T-cell (primary cell): ENCODE measurements around the gene FREM3. TPM values are rescaled to one million over a fixed set of nuclear protein-coding genes. Genes with fewer than 3 reads are reported as not detected.
A peak's percentile ranks its signal among the peaks of the same experiment; 100 is the strongest.

ENCODE experiments used
- ATAC-seq, 4 experiments: fragments of 200-7000 bp in 3 of 4; fragments of 150-1000 bp in 1 of 4; cut with Tn5 transposase; replicated peaks in 1 of 4; 1 replicate in 3 of 4; 2 replicates in 1 of 4; pipeline ENCODE4 v1.10.0; 2021; ENCODE audit warnings: moderate library complexity in 3 of 4, mild to moderate bottlenecking in 2 of 4, moderate number of reproducible peaks in 1 of 4
- CTCF ChIA-PET, 2 donors: fragments of 300-600 bp; sonication (Branson Sonifier 250); formaldehyde crosslinking; loops; one replicate each; lab custom pipeline; 2022; ENCODE audit warnings: antibody characterized with exemption in 2 of 2; lab: Charles Lee
- POLR2A ChIA-PET, 2 donors: fragments of 300-600 bp; sonication (Branson Sonifier 250); formaldehyde crosslinking; loops; one replicate each; lab custom pipeline; 2022; ENCODE audit warnings: antibody characterized with exemption in 2 of 2; lab: Charles Lee
- DNase-seq, 35 experiments: peaks; one replicate each; pipeline versions ENCODE4 v3.0.0 to v3.0.0-alpha.2; 2013 to 2023
- H3K27ac ChIP-seq: one replicate; pipeline ENCODE4 v1.5.1; 2013; ENCODE audit warnings: low read length
- H3K27me3 ChIP-seq, 2 experiments: replicated peaks in 1 of 2; 1 replicate in 1 of 2; 2 replicates in 1 of 2; pipeline versions ENCODE4 v1.6.1 to v1.7.0; 2013; ENCODE audit warnings: low read length in 1 of 2, mixed read lengths in 1 of 2; ENCODE audit not compliant: control insufficient read depth in 2 of 2, insufficient read depth in 2 of 2; ENCODE audit errors: extremely low read depth in 1 of 2
- H3K36me3 ChIP-seq, 2 donors: 1 replicate in 1 of 2; 2 replicates in 1 of 2; pipeline versions ENCODE4 v1.6.1 to v1.7.0; 2013; ENCODE audit warnings: low read length in 1 of 2; ENCODE audit not compliant: control insufficient read depth in 2 of 2, insufficient read depth in 1 of 2; ENCODE audit errors: extremely low read depth in 1 of 2
- H3K4me1 ChIP-seq, 2 experiments: 1 replicate in 1 of 2; 2 replicates in 1 of 2; pipeline versions ENCODE4 v1.6.1 to v1.7.0; 2013; ENCODE audit warnings: low read length in 2 of 2, mixed read lengths in 1 of 2; ENCODE audit not compliant: insufficient read depth in 2 of 2, control insufficient read depth in 1 of 2; ENCODE audit errors: extremely low read depth in 1 of 2
- H3K4me3 ChIP-seq, 2 donors: 1 replicate in 1 of 2; 2 replicates in 1 of 2; pipeline versions ENCODE4 v1.5.1 to v1.7.0; 2013; ENCODE audit warnings: mild to moderate bottlenecking in 2 of 2, low read length in 1 of 2, moderate library complexity in 1 of 2; ENCODE audit not compliant: control insufficient read depth in 1 of 2; ENCODE audit errors: extremely low read depth in 1 of 2
- H3K9me3 ChIP-seq: 2 replicates; pipeline ENCODE4 v1.7.0; 2013
- H3K27ac Mint-ChIP-seq, 2 donors: one replicate each; pipeline ENCODE4 v1.8.0; 2020 to 2021; ENCODE audit warnings: mild to moderate bottlenecking in 2 of 2, mixed read lengths in 2 of 2
- H3K27me3 Mint-ChIP-seq, 2 donors: one replicate each; pipeline ENCODE4 v1.8.0; 2021 to 2022; ENCODE audit warnings: mixed read lengths in 2 of 2
- H3K36me3 Mint-ChIP-seq: one replicate; pipeline ENCODE4 v1.8.0; 2021; ENCODE audit warnings: mixed read lengths
- H3K4me1 Mint-ChIP-seq, 3 donors: one replicate each; pipeline ENCODE4 v1.8.0; 2020 to 2022; ENCODE audit warnings: mixed read lengths in 3 of 3, mild to moderate bottlenecking in 1 of 3
- H3K4me3 Mint-ChIP-seq, 3 donors: one replicate each; pipeline ENCODE4 v1.8.0; 2020 to 2022; ENCODE audit warnings: mild to moderate bottlenecking in 3 of 3, mixed read lengths in 3 of 3, moderate library complexity in 3 of 3
- H3K9me3 Mint-ChIP-seq, 3 donors: one replicate each; pipeline ENCODE4 v1.8.0; 2020 to 2022; ENCODE audit warnings: mixed read lengths in 3 of 3
- WGBS: methylation state at CpG from one replicate; pipeline ENCODE4 v1.1.5; 2013; ENCODE audit warnings: missing lambda C conversion rate; ENCODE audit not compliant: insufficient coverage; 5-methylcytosine and 5-hydroxymethylcytosine counted together
- total RNA-seq, 35 experiments: library from RNA in 6 of 35; stranded (reverse) in 6 of 35; fragments of 120-200 nt in 1 of 35; gene quantifications; one replicate each; pipeline versions ENCODE4 v1.2.1 to v1.2.4 and lab custom pipeline; 2013 to 2026

FREM3 gene
- total RNA-seq, 5 donors from 2014 or later (not counting 1 experiment from before 2014, with no cell fraction given) = 0.09 to 0.43 (median 0.21) TPM; not detected in 1

DNA sequence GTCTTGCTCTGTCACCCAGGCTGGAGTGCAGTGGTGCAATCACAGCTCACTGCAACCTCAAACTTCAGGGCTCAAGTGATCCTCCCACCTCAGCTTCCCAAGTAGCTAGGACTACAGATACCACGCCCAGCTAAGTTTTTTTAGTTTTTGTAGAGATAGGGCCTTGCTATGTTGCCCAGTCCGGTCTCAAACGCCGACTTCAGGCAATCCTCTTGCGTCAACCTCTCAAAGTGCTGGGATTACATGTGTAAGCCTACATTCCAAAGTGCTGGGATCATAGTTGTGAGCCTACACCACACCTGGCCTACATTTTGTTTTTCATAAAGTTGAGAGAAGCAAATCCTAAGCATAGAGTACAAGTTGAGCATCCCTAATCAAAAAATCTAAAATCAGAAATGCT is 144.8 kb downstream of the FREM3 start:
- Mint-ChIP-seq H3K36me3 (peaks cover 29% of the 10 kb centered on the region), H3K4me1 (peaks cover 17 to 22% (median 21%) of the 10 kb centered on the region in 3 donors), H3K27ac (no peak overlapping the region), H3K4me3 (no peak overlapping the region), H3K27me3 (no peaks in the 10 kb centered on the region), H3K9me3 (no peaks in the 10 kb centered on the region)
- WGBS = 100% methylated on average over 1 of the region's 5 CpGs
- no peak for ATAC-seq
- H3K36me3 ChIP-seq = peaks cover 2 to 17% of the 10 kb centered on the region in 2 donors
- no peaks in the 10 kb centered on the region for H3K9me3 ChIP-seq
- H3K27me3 ChIP-seq = peaks cover 0 to 2% of the 10 kb centered on the region in 2 experiments
- no peak for DNase-seq
- H3K4me3 ChIP-seq = no peak overlapping the region
- CTCF ChIA-PET = interaction anchor here in 1 of 2 donors (0.9 kb wide), 1 partner anchor 38 kb away, joined by 3 read pairs; no protein-coding TSS in a partner anchor
- H3K4me1 ChIP-seq = peaks cover 0 to 10% of the 10 kb centered on the region in 2 experiments
- H3K27ac ChIP-seq = no peak overlapping the region
- POLR2A ChIA-PET = no interaction called here

DNA sequence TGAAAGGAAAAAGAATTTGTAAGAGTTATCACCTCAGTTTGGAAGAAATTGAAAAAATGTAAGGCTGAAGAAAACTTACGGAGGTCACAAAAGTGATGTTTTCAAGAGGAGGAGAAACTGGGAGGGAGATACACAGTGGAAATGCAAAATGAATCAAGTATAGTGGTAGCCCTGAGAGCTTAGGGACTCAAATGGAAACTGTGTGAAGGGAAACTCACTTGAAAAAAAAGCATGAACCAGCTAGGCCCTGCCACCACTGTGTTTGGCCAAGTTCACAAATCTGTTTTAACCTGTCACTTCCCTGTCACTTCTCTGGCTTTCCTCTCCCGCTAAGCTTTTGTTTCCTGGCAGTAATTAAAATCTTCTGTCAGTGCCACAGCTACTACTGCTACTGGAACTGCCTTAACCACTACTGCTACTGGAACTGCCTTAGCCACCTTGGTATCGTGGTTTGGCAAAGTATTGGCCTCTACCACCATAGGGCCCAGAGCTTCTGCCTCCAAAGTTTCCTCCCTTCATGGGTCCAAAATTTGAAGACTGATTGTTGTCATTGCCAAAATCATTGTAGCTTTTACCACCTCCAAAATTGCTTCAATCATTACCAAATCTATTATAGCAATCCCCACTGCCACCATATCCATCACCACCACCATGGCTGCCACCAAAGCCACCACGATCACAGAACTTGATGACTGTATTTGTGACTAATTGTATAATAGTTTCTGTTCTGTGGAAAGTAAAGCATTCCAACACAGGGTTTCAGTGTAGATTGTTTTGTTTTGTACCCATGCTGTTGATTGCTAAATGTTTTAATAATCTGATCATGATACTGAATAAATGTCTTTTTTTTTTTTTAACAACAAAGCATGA is 145.5 kb downstream of the FREM3 start:
- no peak overlapping the region for H3K27ac Mint-ChIP-seq

DNA sequence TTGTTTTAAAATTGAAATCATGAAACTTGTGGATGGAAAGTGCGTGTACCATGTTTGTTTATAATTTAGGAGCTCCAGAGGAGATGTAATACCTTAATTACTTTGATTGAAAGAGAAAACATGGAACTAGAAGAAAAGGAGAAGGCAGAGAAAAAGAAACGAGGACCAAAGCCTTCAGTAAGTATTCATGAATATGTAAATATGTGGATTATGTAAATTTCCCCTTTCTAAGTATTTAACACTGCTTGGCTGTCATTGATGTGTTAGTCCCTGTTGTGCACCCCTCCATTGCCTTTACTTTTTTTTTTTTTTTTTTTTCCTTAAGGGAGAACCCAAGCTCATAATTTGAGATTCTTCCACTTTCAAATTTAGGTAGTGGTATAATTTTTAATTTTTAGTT is 150.5 kb downstream of the FREM3 start:
- Mint-ChIP-seq H3K9me3 (no peaks in the 10 kb centered on the region), H3K36me3 (peaks cover 61% of the 10 kb centered on the region), H3K27me3 (no peaks in the 10 kb centered on the region), H3K4me3 (no peak overlapping the region), H3K27ac (peak overlapping the region in 1 of 2 donors; percentile 28), H3K4me1 (peaks cover 0 to 11% (median 6%) of the 10 kb centered on the region in 3 donors)
- CTCF ChIA-PET = interaction anchor here in 1 of 2 donors (0.6 to 0.7 kb wide), 3 partner anchors 12 to 452 kb away, joined by 4 read pairs; no protein-coding TSS in a partner anchor
- Histone ChIP-seq H3K27ac (no peak overlapping the region), H3K4me1 (no peaks in the 10 kb centered on the region), H3K27me3 (no peaks in the 10 kb centered on the region), H3K4me3 (no peak overlapping the region), H3K36me3 (peaks cover 6 to 68% of the 10 kb centered on the region in 2 donors), H3K9me3 (no peaks in the 10 kb centered on the region)
- POLR2A ChIA-PET = interaction anchor here (0.6 kb wide), 2 partner anchors 14 to 357 kb away, joined by 5 to 6 read pairs; no protein-coding TSS in a partner anchor
- no peak for DNase-seq
- 80% methylated on average over 1 of the region's 2 CpGs for WGBS
- no peak for ATAC-seq

More for the DNA sequence above, 145.5 kb downstream of the FREM3 start:
- WGBS = 64% methylated on average over 3 of the region's 4 CpGs
- ATAC-seq (no peak), DNase-seq (no peak)
- Histone ChIP-seq H3K4me3 (no peak overlapping the region), H3K36me3 (peaks cover 6 to 24% of the 10 kb centered on the region in 2 donors), H3K27ac (no peak overlapping the region), H3K4me1 (peaks cover 0 to 9% of the 10 kb centered on the region in 2 experiments), H3K27me3 (peaks cover 0 to 2% of the 10 kb centered on the region in 2 experiments), H3K9me3 (no peaks in the 10 kb centered on the region)
- peaks cover 12 to 15% (median 14%) of the 10 kb centered on the region in 3 donors for H3K4me1 Mint-ChIP-seq
- ChIA-PET CTCF (interaction anchor here in 1 of 2 donors (0.9 kb wide), 1 partner anchor 37 kb away, joined by 3 read pairs; no protein-coding TSS in a partner anchor), POLR2A (interaction anchor here (0.5 to 0.8 kb wide), 4 partner anchors 20 to 1896 kb away, joined by 3 to 9 read pairs (median 5); no protein-coding TSS in a partner anchor)
- H3K27me3 Mint-ChIP-seq = no peaks in the 10 kb centered on the region
- H3K36me3 Mint-ChIP-seq = peaks cover 34% of the 10 kb centered on the region
- H3K4me3 Mint-ChIP-seq = no peak overlapping the region
- H3K9me3 Mint-ChIP-seq = no peaks in the 10 kb centered on the region

DNA sequence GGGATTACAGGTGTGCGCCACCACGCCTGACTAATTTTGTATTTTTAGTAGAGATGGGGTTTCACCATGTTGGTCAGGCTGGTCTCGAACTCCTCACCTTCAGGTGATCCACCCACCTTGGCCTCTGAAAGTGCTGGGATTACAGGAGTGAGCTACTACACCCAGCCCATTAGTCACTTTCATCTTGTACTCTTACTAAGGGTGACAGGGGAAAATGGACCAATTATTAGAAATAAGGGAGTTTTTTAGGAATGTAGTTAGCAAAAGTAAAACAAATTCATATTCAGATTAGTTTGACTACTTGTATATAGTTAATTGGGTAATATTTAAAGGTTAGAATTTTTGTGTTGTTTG is 160.8 kb downstream of the FREM3 start:
- ATAC-seq (no peak), DNase-seq (no peak)
- Mint-ChIP-seq H3K27me3 (no peaks in the 10 kb centered on the region), H3K4me1 (peaks cover 16 to 25% (median 18%) of the 10 kb centered on the region in 3 donors), H3K9me3 (no peaks in the 10 kb centered on the region), H3K27ac (no peak overlapping the region), H3K4me3 (no peak overlapping the region), H3K36me3 (peaks cover 71% of the 10 kb centered on the region)
- H3K4me1 ChIP-seq = no peaks in the 10 kb centered on the region
- no peak overlapping the region for H3K27ac ChIP-seq
- POLR2A ChIA-PET = no interaction called here
- H3K9me3 ChIP-seq = no peaks in the 10 kb centered on the region
- H3K27me3 ChIP-seq = no peaks in the 10 kb centered on the region
- no peak overlapping the region for H3K4me3 ChIP-seq
- CTCF ChIA-PET = no interaction called here
- peaks cover 14 to 86% of the 10 kb centered on the region in 2 donors for H3K36me3 ChIP-seq
- WGBS = no CpG with 5 or more reads among the region's 3 CpGs

DNA sequence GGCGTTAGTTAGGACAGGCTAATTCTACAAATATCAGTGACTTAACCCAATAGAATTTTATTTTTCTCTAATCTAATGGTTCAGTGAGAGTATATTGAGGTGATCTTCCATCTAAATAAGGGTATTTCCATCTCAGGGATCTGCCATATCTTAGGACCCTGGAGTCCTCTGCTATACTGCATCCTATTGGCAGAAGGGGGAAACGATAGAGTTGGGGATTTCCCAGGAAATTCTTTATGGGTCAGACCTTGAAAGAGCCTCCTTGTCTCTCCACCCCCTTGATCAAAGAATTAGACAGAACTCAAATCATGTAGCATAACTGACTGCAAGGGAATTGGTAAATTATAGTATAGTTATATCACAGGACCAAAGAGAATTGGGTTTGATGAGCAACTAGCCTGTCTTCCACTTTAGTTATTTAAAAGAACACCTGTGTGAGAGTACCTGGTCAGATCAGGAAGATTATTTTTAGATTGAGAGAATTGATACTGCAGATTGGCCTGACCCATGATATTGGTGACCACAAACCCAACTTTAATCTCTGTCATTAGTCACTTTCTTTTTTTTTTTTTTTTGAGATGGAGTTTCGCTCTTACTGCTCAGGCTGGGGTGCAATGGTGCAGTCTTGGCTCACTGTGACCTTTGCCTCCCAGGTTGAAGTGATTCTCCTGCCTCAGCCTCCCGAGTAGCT is 161.4 kb downstream of the FREM3 start:
- WGBS = no CpG with 5 or more reads among the region's 4 CpGs
- Histone ChIP-seq H3K4me3 (no peak overlapping the region), H3K36me3 (peaks cover 14 to 89% of the 10 kb centered on the region in 2 donors), H3K4me1 (no peaks in the 10 kb centered on the region), H3K9me3 (no peaks in the 10 kb centered on the region), H3K27ac (no peak overlapping the region), H3K27me3 (no peaks in the 10 kb centered on the region)
- Mint-ChIP-seq H3K27me3 (no peaks in the 10 kb centered on the region), H3K36me3 (peaks cover 69% of the 10 kb centered on the region), H3K9me3 (no peaks in the 10 kb centered on the region), H3K4me3 (no peak overlapping the region), H3K4me1 (peaks cover 16 to 25% (median 18%) of the 10 kb centered on the region in 3 donors), H3K27ac (peak overlapping the region in 1 of 2 donors; percentile 50)
- peak in 1 of 4 experiments; percentile 59 for ATAC-seq
- peak in 1 of 35 experiments; percentile 34 for DNase-seq
- ChIA-PET CTCF (no interaction called here), POLR2A (no interaction called here)
